Neural cell (in vitro differentiated cells): ENCODE data around the gene CPLX1. TPM values are rescaled to one million over a fixed set of nuclear protein-coding genes. Genes with fewer than 3 reads are reported as not detected.

Experiments
- H2AFZ ChIP-seq: fragments of 200-600, 300-800 bp; sonication (generic), shearing (Covaris generic); 2 replicates; pipeline ENCODE4 v1.6.0; 2014; ENCODE audit warnings: low read depth, mild to moderate bottlenecking, antibody characterized with exemption, low read length, moderate library complexity
- H3F3A ChIP-seq: fragments of 200-600 bp; shearing (Covaris generic); 2 replicates; pipeline ENCODE4 v1.6.1; 2016; ENCODE audit warnings: mild to moderate bottlenecking, moderate library complexity, mixed read lengths, antibody characterized with exemption, low read length; ENCODE audit not compliant: insufficient read depth, poor library complexity, severe bottlenecking
- H3K27ac ChIP-seq: fragments of 200-600, 300-800 bp; sonication (generic), shearing (Covaris generic); 2 replicates; pipeline ENCODE4 v1.5.1; 2014; ENCODE audit warnings: mild to moderate bottlenecking, low read length, moderate library complexity
- H3K27me3 ChIP-seq: fragments of 300-800, 200-600 bp; sonication (generic), shearing (Covaris generic); 2 replicates; pipeline ENCODE4 v1.6.0; 2014; ENCODE audit warnings: mild to moderate bottlenecking, low read depth, low read length, moderate library complexity; ENCODE audit not compliant: insufficient read depth
- H3K36me3 ChIP-seq: fragments of 300-800, 200-600 bp; sonication (generic), shearing (Covaris generic); 2 replicates; pipeline ENCODE4 v1.5.1; 2014; ENCODE audit warnings: mild to moderate bottlenecking, antibody characterized with exemption, low read length, moderate library complexity; ENCODE audit not compliant: insufficient read depth
- H3K4me2 ChIP-seq: fragments of 300-800, 200-600 bp; sonication (generic), shearing (Covaris generic); 2 replicates; pipeline ENCODE4 v1.6.0; 2014; ENCODE audit warnings: mild to moderate bottlenecking, low read length
- H3K4me3 ChIP-seq: fragments of 300-800, 200-600 bp; sonication (generic), shearing (Covaris generic); 2 replicates; pipeline ENCODE4 v1.5.1; 2014; ENCODE audit warnings: mild to moderate bottlenecking, low read length, moderate library complexity
- H3K79me2 ChIP-seq: fragments of 200-600 bp; shearing (Covaris generic); replicated peaks from 2 replicates; pipeline ENCODE4 v1.6.0; 2014; ENCODE audit warnings: mild to moderate bottlenecking, low read length, moderate library complexity; ENCODE audit not compliant: insufficient read depth
- H3K9ac ChIP-seq: fragments of 300-800, 200-600 bp; sonication (generic), shearing (Covaris generic); 2 replicates; pipeline ENCODE4 v1.6.1; 2016; ENCODE audit warnings: mild to moderate bottlenecking, low read length, mixed read lengths
- H3K9me2 ChIP-seq: fragments of 200-600 bp; shearing (Covaris generic); 2 replicates; pipeline ENCODE4 v1.6.1; 2016; ENCODE audit warnings: mild to moderate bottlenecking, low read length, mixed read lengths; ENCODE audit not compliant: insufficient read depth
- H3K9me3 ChIP-seq: fragments of 200-600, 300-800 bp; sonication (generic), shearing (Covaris generic); 2 replicates; pipeline ENCODE4 v1.6.1; 2016; ENCODE audit warnings: mild to moderate bottlenecking, mixed run types, low read length, moderate library complexity, mixed read lengths
- H4K20me1 ChIP-seq: fragments of 200-600 bp; shearing (Covaris generic); 2 replicates; pipeline ENCODE4 v1.6.1; 2016; ENCODE audit warnings: mild to moderate bottlenecking, mixed run types; ENCODE audit not compliant: insufficient read depth
- EP300 ChIP-seq: fragments of 450-650 bp; conservative IDR thresholded peaks from 2 replicates; pipeline ENCODE4 v1.6.1; 2014; ENCODE audit warnings: antibody characterized with exemption, mild to moderate bottlenecking, moderate library complexity; ENCODE audit not compliant: poor library complexity, severe bottlenecking
- EZH2 ChIP-seq: fragments of 200-600, 300-800 bp; shearing (Covaris generic), sonication (generic); IDR thresholded peaks from 2 replicates; pipeline ENCODE4 v1.6.1; 2014; ENCODE audit warnings: antibody characterized with exemption, low read length, borderline replicate concordance, mild to moderate bottlenecking; ENCODE audit not compliant: insufficient read depth, poor library complexity, severe bottlenecking
- MXI1 ChIP-seq: fragments of 450-650 bp; conservative IDR thresholded peaks from 2 replicates; pipeline ENCODE4 v1.6.1; 2014; ENCODE audit warnings: antibody characterized with exemption, mild to moderate bottlenecking; ENCODE audit not compliant: poor library complexity, severe bottlenecking
- POLR2AphosphoS5 ChIP-seq: IDR thresholded peaks from 2 replicates; pipeline ENCODE4 v1.6.1; 2012
- RAD21 ChIP-seq: fragments of 450-650 bp; conservative IDR thresholded peaks from 2 replicates; pipeline ENCODE4 v1.6.1; 2014; ENCODE audit warnings: antibody characterized with exemption, mild to moderate bottlenecking, moderate library complexity
- SMC3 ChIP-seq: fragments of 450-650 bp; conservative IDR thresholded peaks from 2 replicates; pipeline ENCODE4 v1.6.1; 2014; ENCODE audit warnings: antibody characterized with exemption, mild to moderate bottlenecking, moderate library complexity; ENCODE audit not compliant: poor library complexity
- TAF1 ChIP-seq: IDR thresholded peaks from 2 replicates; pipeline ENCODE4 v1.6.1; 2012; ENCODE audit warnings: low read depth
- polyA plus RNA-seq: library from polyadenylated mRNA; depleted of rRNA; stranded (reverse); fragments of >200 nt; gene quantifications from 2 replicates; pipeline ENCODE4 v1.2.3, GENCODE V29; 2014
- TF ChIP-seq, protein P1 (sequence below): fragments of 450-650 bp; IDR thresholded peaks from 2 replicates; pipeline ENCODE4 v1.5.1; 2014; ENCODE audit warnings: antibody characterized with exemption, mild to moderate bottlenecking, moderate library complexity; ENCODE audit not compliant: poor library complexity, severe bottlenecking
- TF ChIP-seq, protein P2 (sequence below): IDR thresholded peaks from 2 replicates; pipeline ENCODE4 v1.6.1; 2012; ENCODE audit warnings: borderline replicate concordance

Gene CPLX1
- polyA plus RNA-seq, 1 donor from 2014 or later = 7.6 TPM

DNA sequence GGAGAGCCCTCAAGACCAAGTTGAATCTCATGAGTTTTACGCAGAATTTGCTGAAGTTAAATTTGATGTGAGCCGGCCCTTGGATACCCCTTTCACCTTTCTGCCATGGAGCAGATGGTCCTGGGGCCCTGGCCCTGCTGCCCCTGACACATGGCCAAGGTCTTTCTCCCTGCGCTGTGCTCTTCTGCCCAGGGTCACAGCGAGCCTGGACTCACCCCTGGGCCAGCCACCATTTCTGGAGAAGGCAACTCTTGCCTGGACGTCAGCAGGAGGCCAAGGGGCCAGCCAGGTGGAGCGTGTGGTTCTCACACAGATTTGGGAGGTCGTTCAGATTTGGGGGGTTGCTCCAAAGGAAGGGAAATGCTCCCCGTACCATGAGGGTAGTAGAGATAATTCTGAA lies 90.3 kb downstream of the CPLX1 start:
- Histone ChIP-seq H3K27ac (no peak overlapping the region), H3K9me2 (no peaks in the 10 kb centered on the region), H3K4me2 (no peak overlapping the region), H4K20me1 (no peaks in the 10 kb centered on the region), H3K9me3 (no peaks in the 10 kb centered on the region), H2AFZ (no peak overlapping the region), H3K27me3 (no peaks in the 10 kb centered on the region), H3K4me3 (no peak overlapping the region), H3K79me2 (no peaks in the 10 kb centered on the region), H3K36me3 (no peaks in the 10 kb centered on the region), H3F3A (no peaks in the 10 kb centered on the region), H3K9ac (no peak overlapping the region)
- TF ChIP-seq MXI1 (no peak), POLR2AphosphoS5 (no peak), SMC3 (no peak), TAF1 (no peak), RAD21 (no peak), EZH2 (no peak), EP300 (no peak)
- TF ChIP-seq, protein P1, sequence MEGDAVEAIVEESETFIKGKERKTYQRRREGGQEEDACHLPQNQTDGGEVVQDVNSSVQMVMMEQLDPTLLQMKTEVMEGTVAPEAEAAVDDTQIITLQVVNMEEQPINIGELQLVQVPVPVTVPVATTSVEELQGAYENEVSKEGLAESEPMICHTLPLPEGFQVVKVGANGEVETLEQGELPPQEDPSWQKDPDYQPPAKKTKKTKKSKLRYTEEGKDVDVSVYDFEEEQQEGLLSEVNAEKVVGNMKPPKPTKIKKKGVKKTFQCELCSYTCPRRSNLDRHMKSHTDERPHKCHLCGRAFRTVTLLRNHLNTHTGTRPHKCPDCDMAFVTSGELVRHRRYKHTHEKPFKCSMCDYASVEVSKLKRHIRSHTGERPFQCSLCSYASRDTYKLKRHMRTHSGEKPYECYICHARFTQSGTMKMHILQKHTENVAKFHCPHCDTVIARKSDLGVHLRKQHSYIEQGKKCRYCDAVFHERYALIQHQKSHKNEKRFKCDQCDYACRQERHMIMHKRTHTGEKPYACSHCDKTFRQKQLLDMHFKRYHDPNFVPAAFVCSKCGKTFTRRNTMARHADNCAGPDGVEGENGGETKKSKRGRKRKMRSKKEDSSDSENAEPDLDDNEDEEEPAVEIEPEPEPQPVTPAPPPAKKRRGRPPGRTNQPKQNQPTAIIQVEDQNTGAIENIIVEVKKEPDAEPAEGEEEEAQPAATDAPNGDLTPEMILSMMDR = no peak
- TF ChIP-seq, protein P2, sequence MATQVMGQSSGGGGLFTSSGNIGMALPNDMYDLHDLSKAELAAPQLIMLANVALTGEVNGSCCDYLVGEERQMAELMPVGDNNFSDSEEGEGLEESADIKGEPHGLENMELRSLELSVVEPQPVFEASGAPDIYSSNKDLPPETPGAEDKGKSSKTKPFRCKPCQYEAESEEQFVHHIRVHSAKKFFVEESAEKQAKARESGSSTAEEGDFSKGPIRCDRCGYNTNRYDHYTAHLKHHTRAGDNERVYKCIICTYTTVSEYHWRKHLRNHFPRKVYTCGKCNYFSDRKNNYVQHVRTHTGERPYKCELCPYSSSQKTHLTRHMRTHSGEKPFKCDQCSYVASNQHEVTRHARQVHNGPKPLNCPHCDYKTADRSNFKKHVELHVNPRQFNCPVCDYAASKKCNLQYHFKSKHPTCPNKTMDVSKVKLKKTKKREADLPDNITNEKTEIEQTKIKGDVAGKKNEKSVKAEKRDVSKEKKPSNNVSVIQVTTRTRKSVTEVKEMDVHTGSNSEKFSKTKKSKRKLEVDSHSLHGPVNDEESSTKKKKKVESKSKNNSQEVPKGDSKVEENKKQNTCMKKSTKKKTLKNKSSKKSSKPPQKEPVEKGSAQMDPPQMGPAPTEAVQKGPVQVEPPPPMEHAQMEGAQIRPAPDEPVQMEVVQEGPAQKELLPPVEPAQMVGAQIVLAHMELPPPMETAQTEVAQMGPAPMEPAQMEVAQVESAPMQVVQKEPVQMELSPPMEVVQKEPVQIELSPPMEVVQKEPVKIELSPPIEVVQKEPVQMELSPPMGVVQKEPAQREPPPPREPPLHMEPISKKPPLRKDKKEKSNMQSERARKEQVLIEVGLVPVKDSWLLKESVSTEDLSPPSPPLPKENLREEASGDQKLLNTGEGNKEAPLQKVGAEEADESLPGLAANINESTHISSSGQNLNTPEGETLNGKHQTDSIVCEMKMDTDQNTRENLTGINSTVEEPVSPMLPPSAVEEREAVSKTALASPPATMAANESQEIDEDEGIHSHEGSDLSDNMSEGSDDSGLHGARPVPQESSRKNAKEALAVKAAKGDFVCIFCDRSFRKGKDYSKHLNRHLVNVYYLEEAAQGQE = no peak

Other genes starting within 250 kb of the CPLX1 start
- 16.0 and 20.4 TPM in 2 replicates for gene TMEM271, start 249.8 kb downstream of the CPLX1 start, polyA plus RNA-seq
- gene PDE6B, start 200.6 kb downstream of the CPLX1 start, polyA plus RNA-seq = 3.2 and 6.1 TPM in 2 replicates
- 156 and 276 TPM in 2 replicates for gene ATP5ME, start 151.9 kb downstream of the CPLX1 start, polyA plus RNA-seq
- gene MYL5, start 151.6 kb downstream of the CPLX1 start, polyA plus RNA-seq = 15.1 and 18.3 TPM in 2 replicates
- not detected in 2 replicates for gene SLC49A3, start 137.0 kb downstream of the CPLX1 start, polyA plus RNA-seq
- 117 and 131 TPM in 2 replicates for gene PCGF3, start 120.3 kb downstream of the CPLX1 start, polyA plus RNA-seq
- gene GAK, start 106.2 kb upstream of the CPLX1 start, polyA plus RNA-seq = 58.8 and 66.0 TPM in 2 replicates
- 36.9 and 38.0 TPM in 2 replicates for gene TMEM175, start 106.3 kb upstream of the CPLX1 start, polyA plus RNA-seq
- gene DGKQ, start 147.4 kb upstream of the CPLX1 start, polyA plus RNA-seq = 32.4 and 46.0 TPM in 2 replicates
- 11.8 and 12.7 TPM in 2 replicates for gene IDUA, start 160.9 kb upstream of the CPLX1 start, polyA plus RNA-seq
- 0.12 and 1.1 TPM in 2 replicates for gene SLC26A1, start 167.3 kb upstream of the CPLX1 start, polyA plus RNA-seq
- gene FGFRL1, start 185.5 kb upstream of the CPLX1 start, polyA plus RNA-seq = 0.97 and 3.3 TPM in 2 replicates